Loucy (cell line): ENCODE data around the gene KATNBL1.

Experiments
- CTCF ChIP-seq: fragments of 200-600 bp; sonication (generic); conservative IDR thresholded peaks from 2 replicates; pipeline ENCODE4 v1.5.1; 2014; ENCODE audit warnings: mild to moderate bottlenecking, antibody characterized with exemption, low read length
- EZH2phosphoT487 ChIP-seq: fragments of 200-600 bp; IDR thresholded peaks from 2 replicates; pipeline ENCODE4 v1.6.1; 2018; ENCODE audit warnings: antibody characterized with exemption, mild to moderate bottlenecking, moderate library complexity, borderline replicate concordance

GRCh38 chr15:34099914-34100313 lies 110.0 kb downstream of the KATNBL1 start:
- TF ChIP-seq CTCF (no peak), EZH2phosphoT487 (no peak)
